ENCODE results near the gene CHD3.
"Not testable (repeated sequence)": the region's sequence is repeated elsewhere in the genome, so short reads cannot be mapped to it uniquely, and the experiment has no call there.

GRCh38 chr17:7953266-7953665, 64.7 kb downstream of the CHD3 start:
- TF ChIP-seq POLR2AphosphoS5 (IDR thresholded peaks at IDR 0.05; ENCODE audit: insufficient read depth in 1 of 2, low read depth in 1 of 2); CTCF (IDR thresholded peaks at IDR 0.05): not testable (repeated sequence)

All from vagina (tissue), 2 donors.